SU-DHL-6 (cell line): Measurements from ENCODE around the gene HCRTR1.

ENCODE experiments used
- H2AFZ ChIP-seq: fragments of 200-600 bp; sonication (generic); 2 replicates; pipeline ENCODE4 v1.6.1; 2014; ENCODE audit warnings: low read depth, mild to moderate bottlenecking, moderate library complexity, mixed read lengths, antibody characterized with exemption, low read length; ENCODE audit not compliant: severe bottlenecking
- H3F3A ChIP-seq: fragments of 200-600 bp; shearing (Covaris generic); 2 replicates; pipeline ENCODE4 v1.6.0; 2016; ENCODE audit warnings: antibody characterized with exemption, mild to moderate bottlenecking; ENCODE audit not compliant: insufficient read depth
- H3K27ac ChIP-seq: fragments of 200-600 bp; sonication (generic); 2 replicates; pipeline ENCODE4 v1.5.1; 2016; ENCODE audit warnings: low read depth, mild to moderate bottlenecking, low read length, moderate library complexity, mixed read lengths
- H3K27me3 ChIP-seq: fragments of 200-600 bp; sonication (generic), shearing (Covaris generic); 2 replicates; pipeline ENCODE4 v1.6.0; 2014; ENCODE audit warnings: mild to moderate bottlenecking, low read length
- H3K36me3 ChIP-seq: fragments of 200-600 bp; sonication (generic); 2 replicates; pipeline ENCODE4 v1.6.1; 2014; ENCODE audit warnings: mild to moderate bottlenecking, low read length, mixed read lengths
- H3K4me2 ChIP-seq: fragments of 300-600, 200-600 bp; shearing (Covaris generic), sonication (generic); 2 replicates; pipeline ENCODE4 v1.6.0; 2014; ENCODE audit warnings: low read length, low read depth, mild to moderate bottlenecking; ENCODE audit not compliant: poor library complexity, severe bottlenecking
- H3K4me3 ChIP-seq: fragments of 200-600 bp; sonication (generic); 2 replicates; pipeline ENCODE4 v1.5.1; 2014; ENCODE audit warnings: antibody characterized with exemption, low read length, mild to moderate bottlenecking, mixed read lengths; ENCODE audit not compliant: insufficient read depth, poor library complexity, severe bottlenecking
- H3K79me2 ChIP-seq: fragments of 200-600 bp; sonication (generic); 2 replicates; pipeline ENCODE4 v1.6.1; 2014; ENCODE audit warnings: mild to moderate bottlenecking, low read length, moderate library complexity; ENCODE audit not compliant: insufficient read depth
- H3K9ac ChIP-seq: fragments of 200-600 bp; sonication (generic); 2 replicates; pipeline ENCODE4 v1.7.0; 2014; ENCODE audit warnings: mild to moderate bottlenecking, low read length
- H3K9me2 ChIP-seq: fragments of 200-600 bp; sonication (generic); replicated peaks from 2 replicates; pipeline ENCODE4 v1.6.1; 2014; ENCODE audit warnings: low read length; ENCODE audit not compliant: insufficient read depth
- H3K9me3 ChIP-seq: fragments of 200-600 bp; sonication (generic); 2 replicates; pipeline ENCODE4 v1.6.1; 2014; ENCODE audit warnings: low read length, mixed read lengths; ENCODE audit not compliant: insufficient read depth
- H4K20me1 ChIP-seq: fragments of 200-600 bp; sonication (generic); 2 replicates; pipeline ENCODE4 v1.6.1; 2014; ENCODE audit warnings: low read depth, mild to moderate bottlenecking, antibody characterized with exemption, low read length, moderate library complexity, mixed read lengths
- EZH2phosphoT487 ChIP-seq: fragments of 200-600 bp; sonication (generic), shearing (Covaris generic); conservative IDR thresholded peaks from 2 replicates; pipeline ENCODE4 v1.6.1; 2018; ENCODE audit warnings: mild to moderate bottlenecking, antibody characterized with exemption, low read length, moderate library complexity, mixed read lengths
- TF ChIP-seq, protein P1 (sequence below): fragments of 200-600 bp; sonication (generic); IDR thresholded peaks from one replicate; pipeline ENCODE4 v1.5.1; 2017; ENCODE audit warnings: antibody characterized with exemption, mild to moderate bottlenecking, low read length, moderate library complexity; ENCODE audit not compliant: insufficient read depth, poor library complexity, severe bottlenecking

Gene HCRTR1

DNA sequence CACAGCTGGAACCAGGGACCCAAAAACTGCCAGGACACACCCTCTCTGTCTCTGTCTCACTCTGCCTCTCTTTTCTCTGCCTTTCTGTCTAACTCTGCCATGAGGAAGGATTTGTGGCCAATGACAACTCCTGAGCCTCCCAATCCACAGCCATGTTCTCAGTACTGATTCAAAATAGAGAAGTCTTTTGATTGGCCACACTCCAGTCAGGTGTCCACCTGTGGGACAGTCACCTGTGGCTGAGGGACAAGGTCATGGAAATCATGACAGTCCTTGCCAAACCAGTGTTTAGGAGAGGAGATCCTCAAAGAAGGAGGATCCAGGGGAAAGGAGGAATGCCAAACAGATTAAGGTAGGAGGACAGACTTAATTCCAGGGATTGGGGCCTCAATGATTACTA, 25.4 kb upstream of the HCRTR1 start:
- H3K9me3 ChIP-seq, result no peaks in the 10 kb centered on the region
- no peak overlapping the region for H2AFZ ChIP-seq
- no peak overlapping the region for H3K9ac ChIP-seq
- no peak overlapping the region for H3K4me2 ChIP-seq
- H3K9me2 ChIP-seq, result no peaks in the 10 kb centered on the region
- 0 out of 2 replicates have a peak, but pooled peaks cover 3% of the 10 kb centered on the region for H3K27me3 ChIP-seq
- no peaks in the 10 kb centered on the region for H3K36me3 ChIP-seq
- H3F3A ChIP-seq, result no peaks in the 10 kb centered on the region
- H3K4me3 ChIP-seq, result no peak overlapping the region
- H3K79me2 ChIP-seq, result no peaks in the 10 kb centered on the region
- TF ChIP-seq, protein P1, sequence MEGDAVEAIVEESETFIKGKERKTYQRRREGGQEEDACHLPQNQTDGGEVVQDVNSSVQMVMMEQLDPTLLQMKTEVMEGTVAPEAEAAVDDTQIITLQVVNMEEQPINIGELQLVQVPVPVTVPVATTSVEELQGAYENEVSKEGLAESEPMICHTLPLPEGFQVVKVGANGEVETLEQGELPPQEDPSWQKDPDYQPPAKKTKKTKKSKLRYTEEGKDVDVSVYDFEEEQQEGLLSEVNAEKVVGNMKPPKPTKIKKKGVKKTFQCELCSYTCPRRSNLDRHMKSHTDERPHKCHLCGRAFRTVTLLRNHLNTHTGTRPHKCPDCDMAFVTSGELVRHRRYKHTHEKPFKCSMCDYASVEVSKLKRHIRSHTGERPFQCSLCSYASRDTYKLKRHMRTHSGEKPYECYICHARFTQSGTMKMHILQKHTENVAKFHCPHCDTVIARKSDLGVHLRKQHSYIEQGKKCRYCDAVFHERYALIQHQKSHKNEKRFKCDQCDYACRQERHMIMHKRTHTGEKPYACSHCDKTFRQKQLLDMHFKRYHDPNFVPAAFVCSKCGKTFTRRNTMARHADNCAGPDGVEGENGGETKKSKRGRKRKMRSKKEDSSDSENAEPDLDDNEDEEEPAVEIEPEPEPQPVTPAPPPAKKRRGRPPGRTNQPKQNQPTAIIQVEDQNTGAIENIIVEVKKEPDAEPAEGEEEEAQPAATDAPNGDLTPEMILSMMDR, result no peak
- no peak for TF ChIP-seq EZH2phosphoT487
- no peak overlapping the region for H3K27ac ChIP-seq
- no peaks in the 10 kb centered on the region for H4K20me1 ChIP-seq

- Histone ChIP-seq H3K9me2 (no peaks in the 10 kb centered on the region), H3K27ac (no peak overlapping the region), H3K27me3 (0 out of 2 replicates have a peak, but pooled peaks cover 3% of the 10 kb centered on the region), H3K79me2 (no peaks in the 10 kb centered on the region), H3K4me2 (no peak overlapping the region), H3K9ac (no peak overlapping the region), H4K20me1 (no peaks in the 10 kb centered on the region), H3K4me3 (no peak overlapping the region), H2AFZ (no peak overlapping the region), H3K9me3 (no peaks in the 10 kb centered on the region), H3K36me3 (no peaks in the 10 kb centered on the region), H3F3A (no peaks in the 10 kb centered on the region)
- TF ChIP-seq EZH2phosphoT487, result no peak
- TF ChIP-seq, protein P1, result no peak
Measured at GRCh38 chr1:31593136-31593665, 24.3 kb upstream of the HCRTR1 start.

- Histone ChIP-seq H3K4me2 (no peak overlapping the region), H3K27ac (no peak overlapping the region), H3K36me3 (no peaks in the 10 kb centered on the region), H3K27me3 (0 out of 2 replicates have a peak, but pooled peaks cover 3% of the 10 kb centered on the region), H2AFZ (no peak overlapping the region), H4K20me1 (no peaks in the 10 kb centered on the region), H3K9ac (no peak overlapping the region), H3F3A (no peaks in the 10 kb centered on the region), H3K4me3 (no peak overlapping the region), H3K9me3 (no peaks in the 10 kb centered on the region), H3K9me2 (no peaks in the 10 kb centered on the region), H3K79me2 (no peaks in the 10 kb centered on the region)
- TF ChIP-seq, protein P1, result peak; percentile 93
- TF ChIP-seq EZH2phosphoT487, result no peak
Measured at GRCh38 chr1:31593770-31594632, 23.5 kb upstream of the HCRTR1 start.
